ENCODE results near the gene PTCD1.

PTCD1 gene

DNA sequence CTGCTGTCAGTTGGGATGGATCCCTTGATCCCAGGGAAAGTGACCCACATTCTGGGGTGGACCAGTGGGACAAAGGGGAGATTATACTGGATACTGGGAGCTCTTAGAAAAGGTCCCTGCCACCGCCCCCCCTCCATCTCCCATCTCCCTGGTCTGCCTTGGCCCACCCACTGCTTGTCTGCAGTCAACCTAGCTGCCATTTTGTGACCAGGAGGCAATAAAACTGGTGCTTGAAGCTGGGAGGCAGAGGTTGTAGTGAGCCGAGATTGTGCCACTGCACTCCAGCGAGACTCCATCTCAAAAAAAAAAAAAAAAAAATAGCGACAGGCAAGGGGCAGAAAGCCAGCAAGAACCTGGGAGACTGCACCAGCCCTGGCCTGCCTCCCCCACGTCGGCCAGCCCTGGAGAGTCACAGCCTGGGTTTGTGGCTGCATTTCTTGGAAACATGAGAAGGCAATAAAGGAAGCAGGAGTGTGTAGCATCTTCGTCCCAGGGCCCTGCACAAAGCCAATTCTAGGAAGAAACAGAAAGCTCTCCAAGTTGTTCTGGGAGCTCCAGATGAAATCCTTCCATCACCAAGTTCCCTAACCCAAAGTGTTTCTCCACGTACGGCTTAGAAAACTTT, 68.7 kb downstream of the PTCD1 start:
- no peak overlapping the region for H3K27ac ChIP-seq (ENCODE audit: low read depth, low read length)
- H3K4me1 ChIP-seq (ENCODE audit: control insufficient read depth, low read length) = peaks cover 7% of the 10 kb centered on the region
- H3K9me3 ChIP-seq (ENCODE audit: control insufficient read depth, insufficient read depth, low read length) = no peaks in the 10 kb centered on the region
- TF ChIP-seq EZH2phosphoT487 (IDR thresholded peaks at IDR 0.05; ENCODE audit: borderline replicate concordance, low read length) (no peak), CTCF (IDR thresholded peaks at IDR 0.05; ENCODE audit: low read depth, low read length, poor library complexity, severe bottlenecking) (no peak)
- H3K27me3 ChIP-seq (ENCODE audit: control insufficient read depth, low read length) = no peaks in the 10 kb centered on the region
- no peak overlapping the region for H3K4me2 ChIP-seq (ENCODE audit: low read length)
- H3F3A ChIP-seq (ENCODE audit: control insufficient read depth, insufficient read depth) = peaks cover 6% of the 10 kb centered on the region; the same call in 1 of the 2 replicates
- H3K9me2 ChIP-seq (replicated peaks; ENCODE audit: control insufficient read depth, low read length) = no peaks in the 10 kb centered on the region
- peaks cover 4% of the 10 kb centered on the region for H3K79me2 ChIP-seq (ENCODE audit: control insufficient read depth, low read length)
- no peak overlapping the region for H3K4me3 ChIP-seq (ENCODE audit: low read length)
- H4K20me1 ChIP-seq (ENCODE audit: control insufficient read depth, insufficient read depth, low read depth, low read length) = 0 out of 2 replicates have a peak, but pooled peaks cover 3% of the 10 kb centered on the region
- peaks cover 23% of the 10 kb centered on the region for H3K36me3 ChIP-seq (ENCODE audit: control insufficient read depth, low read length)

DNA sequence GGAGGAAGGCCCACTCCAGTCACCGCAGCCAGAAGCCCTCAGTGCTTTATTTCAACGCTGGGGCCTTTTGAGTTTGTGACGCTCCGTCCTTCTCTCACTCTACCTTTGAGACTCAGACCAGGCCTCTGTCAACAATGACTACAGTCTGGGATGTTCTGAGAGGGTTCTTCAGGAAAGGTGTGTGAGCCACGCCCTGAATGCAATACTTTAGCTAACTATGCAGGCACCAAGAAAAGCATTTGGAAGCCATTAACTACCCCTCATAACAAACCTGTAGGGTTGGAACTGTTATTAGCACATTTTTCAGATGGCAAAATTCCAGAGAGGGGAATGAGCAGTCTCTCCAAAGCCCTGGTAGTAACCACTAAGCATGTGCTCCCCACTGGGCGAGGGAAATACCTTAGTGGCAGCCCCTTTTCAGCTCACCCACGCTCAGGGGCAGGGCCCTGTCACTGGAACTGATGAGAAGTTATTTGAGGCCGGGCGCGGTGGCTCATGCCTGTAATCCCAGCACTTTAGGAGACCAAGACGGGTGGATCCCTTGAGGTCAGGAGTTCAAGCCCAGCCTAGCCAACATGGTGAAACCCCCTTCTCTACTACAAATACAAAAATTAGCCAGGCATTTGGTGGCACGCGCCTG, 69.7 kb downstream of the PTCD1 start:
- Histone ChIP-seq H3K9me3 (ENCODE audit: control insufficient read depth, insufficient read depth, low read length) (no peaks in the 10 kb centered on the region), H3F3A (ENCODE audit: control insufficient read depth, insufficient read depth) (peaks cover 6% of the 10 kb centered on the region; the same call in 1 of the 2 replicates), H3K4me1 (ENCODE audit: control insufficient read depth, low read length) (peaks cover 3% of the 10 kb centered on the region), H3K79me2 (ENCODE audit: control insufficient read depth, low read length) (no peaks in the 10 kb centered on the region), H3K36me3 (ENCODE audit: control insufficient read depth, low read length) (peaks cover 30% of the 10 kb centered on the region), H4K20me1 (ENCODE audit: control insufficient read depth, insufficient read depth, low read depth, low read length) (0 out of 2 replicates have a peak, but pooled peaks cover 3% of the 10 kb centered on the region), H3K27ac (ENCODE audit: low read depth, low read length) (no peak overlapping the region), H3K27me3 (ENCODE audit: control insufficient read depth, low read length) (no peaks in the 10 kb centered on the region), H3K9me2 (replicated peaks; ENCODE audit: control insufficient read depth, low read length) (no peaks in the 10 kb centered on the region), H3K4me3 (ENCODE audit: low read length) (no peak overlapping the region), H3K4me2 (ENCODE audit: low read length) (no peak overlapping the region)
- TF ChIP-seq CTCF (IDR thresholded peaks at IDR 0.05; ENCODE audit: low read depth, low read length, poor library complexity, severe bottlenecking) = no peak
- TF ChIP-seq EZH2phosphoT487 (IDR thresholded peaks at IDR 0.05; ENCODE audit: borderline replicate concordance, low read length) = no peak

Measured in DOHH2 (cell line).